Neural progenitor cell (in vitro differentiated cells): ENCODE data around the gene ZFY.

Experiments used
- EZH2 ChIP-seq: fragments of 200-600 bp; sonication (generic); IDR thresholded peaks from 2 replicates; pipeline ENCODE4 v1.6.1; 2017; ENCODE audit warnings: antibody characterized with exemption, mild to moderate bottlenecking, moderate library complexity
- TF ChIP-seq, protein P1 (sequence below): fragments of 200-600 bp; sonication (generic); IDR thresholded peaks from 2 replicates; pipeline ENCODE4 v1.5.1; 2017; ENCODE audit warnings: antibody characterized with exemption, mild to moderate bottlenecking

DNA sequence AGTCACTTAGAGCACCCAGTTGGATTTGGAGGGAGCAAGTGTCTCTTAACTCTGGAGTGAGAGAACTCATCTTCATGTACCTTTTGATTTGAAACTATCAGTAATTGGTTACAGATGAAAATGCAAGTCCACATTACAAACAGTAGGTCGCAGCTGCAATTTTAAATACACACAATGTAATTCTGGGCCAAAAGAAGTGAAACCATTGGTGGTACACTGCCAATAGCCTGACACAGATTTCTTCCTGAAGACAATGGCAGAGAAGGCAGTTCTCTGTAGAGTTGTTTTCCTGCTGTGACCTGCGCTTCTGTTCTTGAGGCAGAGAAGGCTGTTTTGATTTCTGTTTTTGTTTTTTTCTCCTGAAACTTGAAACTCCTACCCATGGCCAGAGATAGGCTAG is 86.0 kb downstream of the ZFY start:
- TF ChIP-seq, protein P1, sequence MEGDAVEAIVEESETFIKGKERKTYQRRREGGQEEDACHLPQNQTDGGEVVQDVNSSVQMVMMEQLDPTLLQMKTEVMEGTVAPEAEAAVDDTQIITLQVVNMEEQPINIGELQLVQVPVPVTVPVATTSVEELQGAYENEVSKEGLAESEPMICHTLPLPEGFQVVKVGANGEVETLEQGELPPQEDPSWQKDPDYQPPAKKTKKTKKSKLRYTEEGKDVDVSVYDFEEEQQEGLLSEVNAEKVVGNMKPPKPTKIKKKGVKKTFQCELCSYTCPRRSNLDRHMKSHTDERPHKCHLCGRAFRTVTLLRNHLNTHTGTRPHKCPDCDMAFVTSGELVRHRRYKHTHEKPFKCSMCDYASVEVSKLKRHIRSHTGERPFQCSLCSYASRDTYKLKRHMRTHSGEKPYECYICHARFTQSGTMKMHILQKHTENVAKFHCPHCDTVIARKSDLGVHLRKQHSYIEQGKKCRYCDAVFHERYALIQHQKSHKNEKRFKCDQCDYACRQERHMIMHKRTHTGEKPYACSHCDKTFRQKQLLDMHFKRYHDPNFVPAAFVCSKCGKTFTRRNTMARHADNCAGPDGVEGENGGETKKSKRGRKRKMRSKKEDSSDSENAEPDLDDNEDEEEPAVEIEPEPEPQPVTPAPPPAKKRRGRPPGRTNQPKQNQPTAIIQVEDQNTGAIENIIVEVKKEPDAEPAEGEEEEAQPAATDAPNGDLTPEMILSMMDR, result no peak
- TF ChIP-seq EZH2, result no peak
